ENCODE data around the gene ANO9. TPM values are rescaled to one million over a fixed set of nuclear protein-coding genes. Genes with fewer than 3 reads are reported as not detected.

The ANO9 gene
- total and polyA plus RNA-seq, 12 donors, result 0.07 to 2.9 (median 0.97) TPM; not detected in 5

- H3K27ac ChIP-seq, result peak overlapping the region in 4 of 5 donors; percentile 1 to 82 (median 56)
- H3K9me3 ChIP-seq (replicated peaks in 1 of 3), result no peaks in the 10 kb centered on the region
- peaks cover 0 to 3% of the 10 kb centered on the region in 2 donors for H3K4me1 ChIP-seq (replicated peaks in 1 of 2)
- H3K27me3 ChIP-seq, result no peaks in the 10 kb centered on the region
- no peak overlapping the region for H3K4me3 ChIP-seq
- WGBS, 4 donors, result 78 to 85% (median 82%) methylated on average over 20 to 41 of the region's 41 CpGs
- intact Hi-C loops (cut with DNase I), result no loop called here
- H3K36me3 ChIP-seq (replicated peaks in 1 of 2), result peaks cover 0 to 24% of the 10 kb centered on the region in 2 donors
- no peak for TF ChIP-seq CTCF (IDR thresholded peaks at IDR 0.05)
- TF ChIP-seq POLR2A (IDR thresholded peaks at IDR 0.05), result peak in 1 of 2 donors; percentile 41
- peak in 4 of 7 donors; percentile 33 to 72 (median 50) for DNase-seq
Measured at GRCh38 chr11:460331-461199, 18.8 kb upstream of the ANO9 start.

GRCh38 chr11:459511-460220, 17.9 kb upstream of the ANO9 start:
- intact Hi-C loops (cut with DNase I), result loop anchor here in 1 of 2 donors (10.0 kb wide), 1 partner anchor 45 kb away; the partner anchor contains the start of gene RNH1
- H3K27ac ChIP-seq, result peak overlapping the region in 2 of 5 donors; percentile 73 to 82
- H3K4me1 ChIP-seq (replicated peaks in 1 of 2), result peaks cover 0 to 11% of the 10 kb centered on the region in 2 donors
- no peaks in the 10 kb centered on the region for H3K9me3 ChIP-seq (replicated peaks in 1 of 3)
- no peaks in the 10 kb centered on the region for H3K27me3 ChIP-seq
- DNase-seq, result no peak
- 80 to 94% (median 90%) methylated on average over 7 to 24 of the region's 24 CpGs for WGBS, 4 donors
- H3K4me3 ChIP-seq, result no peak overlapping the region
- no peak for TF ChIP-seq POLR2A (IDR thresholded peaks at IDR 0.05)
- peaks cover 0 to 24% of the 10 kb centered on the region in 2 donors for H3K36me3 ChIP-seq (replicated peaks in 1 of 2)

- DNase-seq, result no peak
- Histone ChIP-seq H3K27me3 (no peaks in the 10 kb centered on the region), H3K4me1 (replicated peaks in 1 of 2) (peaks cover 0 to 11% of the 10 kb centered on the region in 2 donors), H3K9me3 (replicated peaks in 1 of 3) (no peaks in the 10 kb centered on the region), H3K27ac (no peak overlapping the region), H3K36me3 (replicated peaks in 1 of 2) (peaks cover 0 to 19% of the 10 kb centered on the region in 2 donors), H3K4me3 (no peak overlapping the region)
- TF ChIP-seq POLR2A (IDR thresholded peaks at IDR 0.05) (no peak), CTCF (IDR thresholded peaks at IDR 0.05) (no peak)
- intact Hi-C loops (cut with DNase I), result loop anchor here in 1 of 2 donors (10.0 kb wide), 1 partner anchor 48 kb away; the partner anchor contains the start of gene RNH1
- 75 to 85% (median 78%) methylated on average over 23 of the region's 23 CpGs for WGBS, 4 donors
Measured at GRCh38 chr11:457111-457760, 15.4 kb upstream of the ANO9 start.

- H3K36me3 ChIP-seq (replicated peaks in 1 of 2), result peaks cover 0 to 18% of the 10 kb centered on the region in 2 donors
- H3K4me1 ChIP-seq (replicated peaks in 1 of 2), result peaks cover 0 to 13% of the 10 kb centered on the region in 2 donors
- H3K4me3 ChIP-seq, result no peak overlapping the region
- no peaks in the 10 kb centered on the region for H3K27me3 ChIP-seq
- WGBS, 4 donors, result 74 to 90% (median 79%) methylated on average over 7 of the region's 7 CpGs
- H3K27ac ChIP-seq, result peak overlapping the region in 1 of 5 donors; percentile 22
- TF ChIP-seq POLR2A (IDR thresholded peaks at IDR 0.05) (no peak), CTCF (IDR thresholded peaks at IDR 0.05) (no peak)
- no peaks in the 10 kb centered on the region for H3K9me3 ChIP-seq (replicated peaks in 1 of 3)
- intact Hi-C loops (cut with DNase I), result loop anchor here in 1 of 2 donors (10.0 kb wide), 1 partner anchor 48 kb away; the partner anchor contains the start of gene RNH1
- no peak for DNase-seq
Measured at GRCh38 chr11:456533-456932, 14.7 kb upstream of the ANO9 start.
